ENCODE measurements around the gene NELL1. TPM values are rescaled to one million over a fixed set of nuclear protein-coding genes. Genes with fewer than 3 reads are reported as not detected.

The NELL1 gene
- total and polyA plus RNA-seq, 2 experiments from 2014 or later, result 1.6 TPM; not detected in 1

GRCh38 chr11:21427726-21428125 lies 758.3 kb downstream of the NELL1 start:
- Histone ChIP-seq H3K27ac (ENCODE audit: low read depth) (no peak overlapping the region), H4K20me1 (replicated peaks; ENCODE audit: insufficient read depth) (no peaks in the 10 kb centered on the region), H3K4me1 (ENCODE audit: insufficient read depth) (no peaks in the 10 kb centered on the region), H3K27me3 (ENCODE audit: insufficient read depth) (no peaks in the 10 kb centered on the region), H3K79me2 (replicated peaks; ENCODE audit: insufficient read depth) (no peaks in the 10 kb centered on the region), H3F3A (replicated peaks; ENCODE audit: low read depth) (no peaks in the 10 kb centered on the region), H3K9me2 (ENCODE audit: insufficient read depth) (no peaks in the 10 kb centered on the region), H3K36me3 (ENCODE audit: insufficient read depth) (no peaks in the 10 kb centered on the region), H3K4me2 (no peak overlapping the region), H2AFZ (no peak overlapping the region; the same call in 1 of the 2 replicates), H3K4me3 (no peak overlapping the region)
- TF ChIP-seq JUNB (IDR thresholded peaks at IDR 0.05; ENCODE audit: unreplicated experiment), result no peak
- no peak for TF ChIP-seq EZH2phosphoT487 (IDR thresholded peaks at IDR 0.05; ENCODE audit: unreplicated experiment)
- no peak for TF ChIP-seq ZNF331 (CRISPR knock-in tag; IDR thresholded peaks at IDR 0.05; ENCODE audit: low read depth)
- no peak for TF ChIP-seq CREB1 (CRISPR knock-in tag; IDR thresholded peaks at IDR 0.05; ENCODE audit: low read depth)
- TF ChIP-seq STAT1 (IDR thresholded peaks at IDR 0.05; ENCODE audit: unreplicated experiment), result no peak
- no peak for TF ChIP-seq REST (IDR thresholded peaks at IDR 0.05; ENCODE audit: unreplicated experiment)
- no peak for TF ChIP-seq POLR2AphosphoS5 (IDR thresholded peaks at IDR 0.05; ENCODE audit: low read depth)
- TF ChIP-seq, protein P1, sequence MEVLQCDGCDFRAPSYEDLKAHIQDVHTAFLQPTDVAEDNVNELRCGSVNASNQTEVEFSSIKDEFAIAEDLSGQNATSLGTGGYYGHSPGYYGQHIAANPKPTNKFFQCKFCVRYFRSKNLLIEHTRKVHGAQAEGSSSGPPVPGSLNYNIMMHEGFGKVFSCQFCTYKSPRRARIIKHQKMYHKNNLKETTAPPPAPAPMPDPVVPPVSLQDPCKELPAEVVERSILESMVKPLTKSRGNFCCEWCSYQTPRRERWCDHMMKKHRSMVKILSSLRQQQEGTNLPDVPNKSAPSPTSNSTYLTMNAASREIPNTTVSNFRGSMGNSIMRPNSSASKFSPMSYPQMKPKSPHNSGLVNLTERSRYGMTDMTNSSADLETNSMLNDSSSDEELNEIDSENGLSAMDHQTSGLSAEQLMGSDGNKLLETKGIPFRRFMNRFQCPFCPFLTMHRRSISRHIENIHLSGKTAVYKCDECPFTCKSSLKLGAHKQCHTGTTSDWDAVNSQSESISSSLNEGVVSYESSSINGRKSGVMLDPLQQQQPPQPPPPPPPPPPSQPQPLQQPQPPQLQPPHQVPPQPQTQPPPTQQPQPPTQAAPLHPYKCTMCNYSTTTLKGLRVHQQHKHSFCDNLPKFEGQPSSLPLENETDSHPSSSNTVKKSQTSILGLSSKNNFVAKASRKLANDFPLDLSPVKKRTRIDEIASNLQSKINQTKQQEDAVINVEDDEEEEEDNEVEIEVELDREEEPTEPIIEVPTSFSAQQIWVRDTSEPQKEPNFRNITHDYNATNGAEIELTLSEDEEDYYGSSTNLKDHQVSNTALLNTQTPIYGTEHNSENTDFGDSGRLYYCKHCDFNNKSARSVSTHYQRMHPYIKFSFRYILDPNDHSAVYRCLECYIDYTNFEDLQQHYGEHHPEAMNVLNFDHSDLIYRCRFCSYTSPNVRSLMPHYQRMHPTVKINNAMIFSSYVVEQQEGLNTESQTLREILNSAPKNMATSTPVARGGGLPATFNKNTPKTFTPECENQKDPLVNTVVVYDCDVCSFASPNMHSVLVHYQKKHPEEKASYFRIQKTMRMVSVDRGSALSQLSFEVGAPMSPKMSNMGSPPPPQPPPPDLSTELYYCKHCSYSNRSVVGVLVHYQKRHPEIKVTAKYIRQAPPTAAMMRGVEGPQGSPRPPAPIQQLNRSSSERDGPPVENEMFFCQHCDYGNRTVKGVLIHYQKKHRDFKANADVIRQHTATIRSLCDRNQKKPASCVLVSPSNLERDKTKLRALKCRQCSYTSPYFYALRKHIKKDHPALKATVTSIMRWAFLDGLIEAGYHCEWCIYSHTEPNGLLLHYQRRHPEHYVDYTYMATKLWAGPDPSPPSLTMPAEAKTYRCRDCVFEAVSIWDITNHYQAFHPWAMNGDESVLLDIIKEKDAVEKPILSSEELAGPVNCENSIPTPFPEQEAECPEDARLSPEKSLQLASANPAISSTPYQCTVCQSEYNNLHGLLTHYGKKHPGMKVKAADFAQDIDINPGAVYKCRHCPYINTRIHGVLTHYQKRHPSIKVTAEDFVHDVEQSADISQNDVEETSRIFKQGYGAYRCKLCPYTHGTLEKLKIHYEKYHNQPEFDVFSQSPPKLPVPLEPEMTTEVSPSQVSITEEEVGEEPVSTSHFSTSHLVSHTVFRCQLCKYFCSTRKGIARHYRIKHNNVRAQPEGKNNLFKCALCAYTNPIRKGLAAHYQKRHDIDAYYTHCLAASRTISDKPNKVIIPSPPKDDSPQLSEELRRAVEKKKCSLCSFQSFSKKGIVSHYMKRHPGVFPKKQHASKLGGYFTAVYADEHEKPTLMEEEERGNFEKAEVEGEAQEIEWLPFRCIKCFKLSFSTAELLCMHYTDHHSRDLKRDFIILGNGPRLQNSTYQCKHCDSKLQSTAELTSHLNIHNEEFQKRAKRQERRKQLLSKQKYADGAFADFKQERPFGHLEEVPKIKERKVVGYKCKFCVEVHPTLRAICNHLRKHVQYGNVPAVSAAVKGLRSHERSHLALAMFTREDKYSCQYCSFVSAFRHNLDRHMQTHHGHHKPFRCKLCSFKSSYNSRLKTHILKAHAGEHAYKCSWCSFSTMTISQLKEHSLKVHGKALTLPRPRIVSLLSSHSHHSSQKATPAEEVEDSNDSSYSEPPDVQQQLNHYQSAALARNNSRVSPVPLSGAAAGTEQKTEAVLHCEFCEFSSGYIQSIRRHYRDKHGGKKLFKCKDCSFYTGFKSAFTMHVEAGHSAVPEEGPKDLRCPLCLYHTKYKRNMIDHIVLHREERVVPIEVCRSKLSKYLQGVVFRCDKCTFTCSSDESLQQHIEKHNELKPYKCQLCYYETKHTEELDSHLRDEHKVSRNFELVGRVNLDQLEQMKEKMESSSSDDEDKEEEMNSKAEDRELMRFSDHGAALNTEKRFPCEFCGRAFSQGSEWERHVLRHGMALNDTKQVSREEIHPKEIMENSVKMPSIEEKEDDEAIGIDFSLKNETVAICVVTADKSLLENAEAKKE (CRISPR knock-in tag; IDR thresholded peaks at IDR 0.05), result no peak
- TF ChIP-seq, protein P2, sequence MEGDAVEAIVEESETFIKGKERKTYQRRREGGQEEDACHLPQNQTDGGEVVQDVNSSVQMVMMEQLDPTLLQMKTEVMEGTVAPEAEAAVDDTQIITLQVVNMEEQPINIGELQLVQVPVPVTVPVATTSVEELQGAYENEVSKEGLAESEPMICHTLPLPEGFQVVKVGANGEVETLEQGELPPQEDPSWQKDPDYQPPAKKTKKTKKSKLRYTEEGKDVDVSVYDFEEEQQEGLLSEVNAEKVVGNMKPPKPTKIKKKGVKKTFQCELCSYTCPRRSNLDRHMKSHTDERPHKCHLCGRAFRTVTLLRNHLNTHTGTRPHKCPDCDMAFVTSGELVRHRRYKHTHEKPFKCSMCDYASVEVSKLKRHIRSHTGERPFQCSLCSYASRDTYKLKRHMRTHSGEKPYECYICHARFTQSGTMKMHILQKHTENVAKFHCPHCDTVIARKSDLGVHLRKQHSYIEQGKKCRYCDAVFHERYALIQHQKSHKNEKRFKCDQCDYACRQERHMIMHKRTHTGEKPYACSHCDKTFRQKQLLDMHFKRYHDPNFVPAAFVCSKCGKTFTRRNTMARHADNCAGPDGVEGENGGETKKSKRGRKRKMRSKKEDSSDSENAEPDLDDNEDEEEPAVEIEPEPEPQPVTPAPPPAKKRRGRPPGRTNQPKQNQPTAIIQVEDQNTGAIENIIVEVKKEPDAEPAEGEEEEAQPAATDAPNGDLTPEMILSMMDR (conservative IDR thresholded peaks at IDR 0.05; ENCODE audit: low read depth in 2 of 2), result no peak
- TF ChIP-seq ZNF114 (CRISPR knock-in tag; IDR thresholded peaks at IDR 0.05), result no peak
- TF ChIP-seq EZH2 (IDR thresholded peaks at IDR 0.05; ENCODE audit: low read depth, unreplicated experiment), result no peak
- TF ChIP-seq, protein P3, sequence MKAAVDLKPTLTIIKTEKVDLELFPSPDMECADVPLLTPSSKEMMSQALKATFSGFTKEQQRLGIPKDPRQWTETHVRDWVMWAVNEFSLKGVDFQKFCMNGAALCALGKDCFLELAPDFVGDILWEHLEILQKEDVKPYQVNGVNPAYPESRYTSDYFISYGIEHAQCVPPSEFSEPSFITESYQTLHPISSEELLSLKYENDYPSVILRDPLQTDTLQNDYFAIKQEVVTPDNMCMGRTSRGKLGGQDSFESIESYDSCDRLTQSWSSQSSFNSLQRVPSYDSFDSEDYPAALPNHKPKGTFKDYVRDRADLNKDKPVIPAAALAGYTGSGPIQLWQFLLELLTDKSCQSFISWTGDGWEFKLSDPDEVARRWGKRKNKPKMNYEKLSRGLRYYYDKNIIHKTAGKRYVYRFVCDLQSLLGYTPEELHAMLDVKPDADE (IDR thresholded peaks at IDR 0.05), result no peak
- H3K36me3 Mint-ChIP-seq (ENCODE audit: low read depth), result no peaks in the 10 kb centered on the region
- ATAC-seq (no peak), DNase-seq (ENCODE audit: low spot score) (no peak)
- H3K4me1 Mint-ChIP-seq, result peaks cover 3% of the 10 kb centered on the region; the same call in 1 of the 3 replicates
- H3K27me3 Mint-ChIP-seq (ENCODE audit: insufficient read depth, low read depth, poor library complexity), result no peaks in the 10 kb centered on the region
- H3K9me3 Mint-ChIP-seq, result no peaks in the 10 kb centered on the region
- no peak overlapping the region for H3K4me3 Mint-ChIP-seq
- no peak overlapping the region for H3K27ac Mint-ChIP-seq

All from GM23338 (cell line).